ENCODE results near the gene STK16.

STK16 gene

DNA sequence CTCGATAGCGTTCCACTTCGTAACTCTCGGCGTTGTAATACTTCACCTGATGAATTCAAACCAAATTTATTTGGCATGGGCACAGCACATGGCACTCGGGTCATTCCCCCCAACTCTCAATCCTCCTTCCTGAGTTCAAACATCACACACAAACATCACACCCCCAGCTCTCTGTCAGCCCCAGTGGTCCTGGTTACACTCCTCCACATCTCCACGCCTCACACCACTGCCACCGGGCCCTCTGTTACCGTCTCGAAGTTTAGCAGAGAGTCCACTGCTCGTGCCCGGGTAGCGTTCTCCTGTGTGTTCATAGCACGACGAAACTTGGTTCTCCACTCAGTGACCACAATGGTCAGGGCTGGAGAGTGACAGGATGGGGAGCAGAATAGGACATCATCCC lies 31.1 kb upstream of the STK16 start:
- no peak for DNase-seq

DNA sequence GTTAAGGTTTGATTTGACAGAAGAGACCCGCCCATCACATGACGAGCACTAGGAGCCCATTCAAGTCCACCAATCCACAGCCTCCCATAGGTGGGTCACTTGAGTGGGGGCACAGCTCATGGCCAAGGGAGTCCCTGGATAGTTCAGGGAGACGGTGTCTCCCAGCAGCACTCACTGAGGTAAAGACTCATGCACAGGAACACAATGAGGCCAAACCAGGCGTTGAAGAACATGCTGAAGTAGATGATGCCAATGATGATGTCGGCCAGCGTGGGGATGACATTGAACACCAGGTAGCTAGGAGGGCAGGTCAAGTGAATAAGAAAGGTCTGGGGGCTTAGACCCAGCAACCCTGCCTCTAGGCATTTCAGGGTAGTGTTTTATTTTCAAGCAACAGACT lies 30.5 kb upstream of the STK16 start:
- DNase-seq, result no peak

DNA sequence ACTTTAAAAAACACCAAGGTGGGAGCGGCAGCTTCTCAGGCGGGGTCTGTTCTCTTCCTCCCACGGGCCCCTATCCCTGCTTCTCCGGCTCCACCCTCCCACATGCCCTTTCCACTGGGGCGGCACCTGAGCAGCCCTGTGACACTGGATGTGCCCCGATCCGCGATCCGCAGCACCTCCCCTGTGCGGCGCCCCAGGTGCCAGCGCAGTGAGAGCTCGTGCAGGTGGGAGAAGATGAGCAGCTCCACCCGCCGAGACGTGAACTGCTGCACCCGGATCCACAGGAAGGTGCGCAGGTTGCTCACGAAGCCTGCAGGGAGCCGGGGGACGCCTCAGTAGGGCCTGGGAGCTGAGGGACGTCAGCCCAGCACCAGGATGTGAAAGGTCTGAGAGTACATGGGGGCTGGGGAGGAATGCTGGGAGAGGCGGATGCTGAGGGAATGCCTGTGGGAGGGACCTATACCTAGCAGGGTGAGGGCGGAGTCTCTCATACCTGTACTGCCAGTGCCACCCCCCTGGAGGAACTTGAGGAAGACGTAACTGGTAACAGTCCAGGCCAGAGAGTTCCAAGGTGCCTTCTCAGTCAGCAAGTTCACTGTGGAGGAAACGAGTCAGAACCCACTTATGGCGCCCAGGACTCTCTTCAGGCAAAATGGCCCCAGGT lies 29.3 kb upstream of the STK16 start:
- no peak for DNase-seq

DNA sequence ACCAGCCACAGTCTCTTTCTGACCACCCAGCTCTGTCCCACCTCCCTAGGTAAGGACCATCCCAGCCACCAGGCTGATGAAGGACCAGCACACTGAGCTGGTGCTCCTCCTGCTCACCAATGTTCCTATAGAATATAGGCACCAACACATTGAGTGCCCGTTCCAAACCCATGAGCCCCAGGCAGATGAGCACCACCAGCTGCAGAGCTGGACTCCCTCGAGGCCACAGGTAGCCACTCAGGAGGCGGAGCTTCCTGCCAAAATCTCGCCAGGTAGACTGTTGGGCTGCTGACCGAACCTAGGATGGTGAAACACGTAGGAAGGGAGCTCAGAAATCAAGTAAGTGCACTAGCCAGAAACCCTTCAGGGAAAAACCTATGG lies 28.8 kb upstream of the STK16 start:
- DNase-seq, result no peak

DNA sequence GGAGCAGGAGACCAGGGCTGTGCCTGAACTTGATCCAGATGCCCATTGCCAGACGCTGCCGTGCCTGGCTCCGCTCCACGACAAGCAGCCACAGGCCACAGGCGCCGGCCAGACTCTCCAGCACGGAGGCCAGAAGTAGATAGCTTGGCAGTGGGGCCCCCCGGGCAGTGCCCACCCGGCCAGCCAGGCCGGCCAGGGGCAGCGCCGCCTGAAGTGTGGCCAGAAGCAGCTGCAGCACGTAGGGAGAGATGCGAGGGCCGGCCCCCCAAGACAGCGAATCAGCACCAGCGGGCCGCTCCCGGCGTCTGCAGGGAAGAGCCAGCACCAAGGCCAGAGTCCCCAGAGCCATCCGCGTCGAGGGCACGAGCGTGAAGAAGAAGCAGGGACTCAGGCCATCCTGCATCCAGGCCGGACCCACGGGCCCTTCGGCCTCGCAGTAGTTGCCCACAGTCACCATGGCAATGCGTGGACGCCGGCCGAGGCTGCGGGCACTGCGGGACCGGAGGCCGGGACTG lies 27.0 kb upstream of the STK16 start:
- DNase-seq, result peak; percentile 80

DNA sequence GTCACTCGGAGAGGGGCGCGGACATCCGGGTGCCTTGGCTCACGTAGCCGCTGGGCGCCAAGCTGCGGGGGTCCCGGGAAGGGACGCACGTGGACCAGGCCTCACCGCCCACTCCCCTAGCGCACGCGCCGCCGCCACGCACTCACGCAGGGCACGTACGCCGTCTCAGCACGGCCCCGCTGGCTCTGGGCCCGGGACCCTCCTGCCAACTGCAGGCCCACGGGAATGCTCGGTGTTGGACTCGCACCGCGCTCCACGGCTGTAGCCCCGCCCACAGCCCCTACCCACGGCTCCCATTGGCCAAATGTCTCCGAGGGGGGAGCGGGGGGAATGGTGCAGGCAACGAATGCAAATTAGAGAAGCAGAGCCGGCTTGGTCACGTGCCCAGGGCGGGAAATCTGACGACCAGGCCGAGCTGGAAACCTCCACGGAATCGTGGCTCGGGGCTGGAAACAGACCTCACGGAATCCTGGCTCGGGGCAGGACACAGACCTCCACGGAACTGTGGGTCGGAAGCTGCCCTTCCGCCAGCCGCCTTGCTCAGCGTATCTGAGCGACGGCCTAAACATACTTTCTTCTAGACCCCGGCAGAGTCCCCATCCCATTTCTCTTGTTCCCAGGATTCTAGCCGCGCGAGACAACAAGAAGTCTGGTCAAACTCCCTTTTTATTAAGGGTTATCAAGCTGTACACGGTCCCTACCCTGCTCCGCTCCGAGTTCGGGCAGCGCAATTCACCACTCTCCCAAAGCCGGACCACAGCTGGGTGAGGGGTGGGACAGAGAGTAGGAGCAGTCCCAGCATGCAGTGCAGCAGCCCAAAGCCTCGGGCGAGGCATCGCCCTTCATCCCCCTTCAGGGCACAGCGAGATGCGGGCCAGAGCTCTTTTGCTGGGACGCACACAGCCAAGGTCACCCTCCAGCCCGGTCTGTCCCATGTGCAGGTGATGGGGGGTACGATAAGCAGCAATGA lies 26.3 kb upstream of the STK16 start, which contains the start of gene ABCB6:
ABCB6 (minus strand) TSS at position 227 of the 970 bp plus-strand sequence. CDS start 285 bp downstream, outside the sequence.
- peak; percentile 97 for DNase-seq

DNA sequence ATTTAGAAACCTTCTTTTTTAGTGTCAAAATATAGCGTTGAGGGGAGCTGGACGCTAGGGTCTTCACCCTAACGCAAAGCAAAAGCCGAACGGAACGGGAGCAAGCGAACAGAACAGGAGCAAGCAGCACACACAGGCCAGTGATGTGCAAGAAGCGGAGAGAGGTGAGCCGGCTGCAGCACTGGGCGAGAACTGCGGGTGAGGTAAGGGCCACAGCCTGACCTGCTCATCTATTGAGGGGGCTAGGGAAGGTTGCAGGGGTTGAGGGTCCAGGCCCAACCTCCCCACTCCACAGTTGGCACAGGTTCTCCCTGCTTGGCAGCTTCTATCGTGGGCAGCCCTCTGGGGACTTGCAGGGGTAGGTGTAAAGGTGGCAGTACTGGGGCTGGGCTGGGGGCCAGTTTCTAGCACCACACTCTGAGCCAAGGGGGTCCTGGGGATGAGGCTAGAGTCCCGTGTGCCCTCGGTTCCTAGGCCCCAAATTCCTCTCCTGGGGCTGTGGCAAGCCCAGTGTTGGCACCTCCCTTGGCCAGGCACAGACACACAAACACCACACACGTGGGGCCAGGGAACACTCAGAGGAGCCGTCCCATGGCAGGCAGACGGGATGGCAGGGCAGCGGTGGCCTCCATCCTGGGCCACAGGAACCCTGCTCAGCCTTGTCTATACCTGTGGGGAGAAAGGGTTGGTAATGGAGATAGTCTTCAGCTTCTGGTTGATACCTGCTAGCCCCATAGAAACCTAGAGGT lies 25.3 kb upstream of the STK16 start:
- DNase-seq, result no peak

DNA sequence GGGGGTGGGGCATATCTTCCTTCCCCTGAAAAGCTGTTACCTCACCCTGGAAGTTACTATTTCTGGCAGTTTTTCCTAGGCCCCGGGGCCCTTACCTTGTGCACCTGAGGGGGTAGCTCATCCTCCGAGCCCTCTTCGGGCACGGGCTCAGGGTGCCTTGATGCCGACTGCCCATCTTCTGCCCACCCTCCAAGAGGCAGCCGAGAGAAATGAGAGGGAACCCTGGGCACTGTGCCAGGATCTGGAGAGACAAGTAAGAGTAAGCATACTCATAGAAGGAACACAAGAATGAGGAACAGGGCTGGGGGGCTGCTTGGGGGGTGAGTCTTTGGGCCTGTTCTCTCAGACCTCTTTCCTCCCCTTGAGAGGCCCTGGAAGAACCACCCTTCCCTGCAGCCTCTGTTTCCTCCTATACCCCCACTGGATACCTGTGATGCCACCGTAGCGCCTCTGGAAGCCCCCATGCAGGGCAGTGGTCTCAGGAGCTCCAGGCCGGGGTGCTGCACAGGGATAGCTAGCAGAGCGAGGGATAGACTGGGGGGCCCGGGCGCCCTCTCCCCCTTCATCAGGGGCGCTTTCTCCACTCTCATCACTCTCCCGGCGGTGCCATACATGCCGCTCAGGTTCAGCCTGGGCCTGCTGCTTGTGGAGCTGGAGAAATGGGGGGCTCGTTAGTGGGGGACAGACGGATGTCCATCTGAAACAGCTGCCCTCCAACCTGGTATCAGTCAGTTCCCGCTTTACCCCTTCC lies 24.5 kb upstream of the STK16 start:
- DNase-seq, result no peak

DNA sequence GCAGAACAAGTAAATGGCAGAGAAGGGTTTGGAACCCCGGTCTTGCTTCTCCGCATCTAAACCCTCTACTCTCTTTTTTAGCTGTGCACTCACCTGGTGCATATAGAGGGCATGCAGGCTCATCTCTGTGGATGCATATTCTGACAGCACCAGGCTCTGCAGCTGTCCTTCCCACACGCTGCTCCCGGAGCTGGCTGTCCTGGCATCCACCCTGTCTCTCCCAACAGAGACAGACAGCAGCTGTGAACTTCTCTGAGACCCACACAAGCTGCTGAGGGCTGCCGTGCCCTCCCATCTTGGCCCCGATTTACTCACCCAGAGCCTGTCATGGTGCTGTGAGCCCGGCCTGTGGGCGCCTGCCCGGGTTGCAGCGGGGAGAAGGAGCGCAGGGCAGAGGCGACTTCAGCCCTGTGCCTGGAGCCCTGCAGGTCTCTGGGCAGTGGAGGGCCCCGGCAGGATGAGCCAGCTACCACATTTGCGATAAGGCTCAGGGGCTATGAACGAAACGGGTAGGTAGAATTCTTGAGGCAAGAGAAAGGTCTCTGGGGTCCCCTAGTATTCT lies 23.2 kb upstream of the STK16 start:
- no peak for DNase-seq

DNA sequence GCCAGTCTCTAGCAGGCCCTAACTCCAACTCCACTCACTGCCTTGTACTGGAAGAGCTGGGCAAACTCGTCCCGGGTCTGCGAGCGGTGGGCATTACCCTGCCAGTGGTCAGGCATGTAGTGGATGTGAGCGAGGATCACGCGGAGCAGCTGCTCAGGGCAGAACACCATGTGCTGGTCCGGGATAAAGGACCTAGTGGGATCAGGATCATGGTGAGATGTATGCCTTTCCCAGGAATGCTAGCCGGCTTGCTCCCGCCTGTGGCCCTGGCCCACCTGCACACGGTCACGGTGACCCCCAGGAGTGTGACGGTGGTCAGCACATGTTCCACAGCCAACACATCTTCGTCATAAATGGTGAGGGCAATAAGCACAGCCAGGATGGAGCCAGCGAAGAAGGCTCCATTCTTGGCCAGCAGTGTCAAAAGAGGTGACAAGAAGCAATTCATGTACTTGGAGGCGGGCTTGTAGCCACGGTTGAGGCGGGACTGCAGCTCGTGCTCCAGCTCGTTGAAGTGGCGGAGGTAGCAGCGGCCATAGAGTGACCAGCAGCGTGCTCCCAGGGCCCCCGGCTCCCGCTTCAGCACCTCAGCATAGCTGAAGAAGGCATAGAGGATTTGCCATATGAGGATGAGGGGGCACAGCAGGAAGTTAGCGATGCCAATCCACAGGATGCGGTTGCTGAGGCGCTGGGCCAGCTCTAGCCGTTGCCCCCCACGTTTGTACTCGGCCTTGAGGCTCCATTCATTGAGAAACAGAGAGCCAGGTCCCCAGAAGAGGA lies 21.3 kb upstream of the STK16 start:
- DNase-seq, result no peak

DNA sequence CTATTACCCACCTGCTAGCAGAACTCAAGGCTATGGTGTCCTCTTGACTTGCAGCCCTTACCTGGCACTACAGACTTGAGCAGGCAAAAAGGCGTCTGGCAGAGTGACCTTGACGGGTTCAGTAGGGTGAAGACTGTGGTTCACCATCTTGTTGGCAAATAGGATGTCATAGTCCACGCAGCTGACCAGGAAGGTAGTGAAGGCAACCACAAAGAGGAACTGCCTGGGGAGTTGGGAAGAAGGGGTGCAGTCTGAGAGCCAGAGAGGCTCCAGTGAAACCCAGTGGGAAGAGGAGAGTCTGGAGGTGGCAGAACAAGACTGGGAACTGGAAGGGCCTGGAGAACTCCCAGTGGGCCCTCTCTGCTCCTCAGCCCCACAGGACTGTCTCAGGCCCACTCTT lies 19.9 kb upstream of the STK16 start:
- no peak for DNase-seq

DNA sequence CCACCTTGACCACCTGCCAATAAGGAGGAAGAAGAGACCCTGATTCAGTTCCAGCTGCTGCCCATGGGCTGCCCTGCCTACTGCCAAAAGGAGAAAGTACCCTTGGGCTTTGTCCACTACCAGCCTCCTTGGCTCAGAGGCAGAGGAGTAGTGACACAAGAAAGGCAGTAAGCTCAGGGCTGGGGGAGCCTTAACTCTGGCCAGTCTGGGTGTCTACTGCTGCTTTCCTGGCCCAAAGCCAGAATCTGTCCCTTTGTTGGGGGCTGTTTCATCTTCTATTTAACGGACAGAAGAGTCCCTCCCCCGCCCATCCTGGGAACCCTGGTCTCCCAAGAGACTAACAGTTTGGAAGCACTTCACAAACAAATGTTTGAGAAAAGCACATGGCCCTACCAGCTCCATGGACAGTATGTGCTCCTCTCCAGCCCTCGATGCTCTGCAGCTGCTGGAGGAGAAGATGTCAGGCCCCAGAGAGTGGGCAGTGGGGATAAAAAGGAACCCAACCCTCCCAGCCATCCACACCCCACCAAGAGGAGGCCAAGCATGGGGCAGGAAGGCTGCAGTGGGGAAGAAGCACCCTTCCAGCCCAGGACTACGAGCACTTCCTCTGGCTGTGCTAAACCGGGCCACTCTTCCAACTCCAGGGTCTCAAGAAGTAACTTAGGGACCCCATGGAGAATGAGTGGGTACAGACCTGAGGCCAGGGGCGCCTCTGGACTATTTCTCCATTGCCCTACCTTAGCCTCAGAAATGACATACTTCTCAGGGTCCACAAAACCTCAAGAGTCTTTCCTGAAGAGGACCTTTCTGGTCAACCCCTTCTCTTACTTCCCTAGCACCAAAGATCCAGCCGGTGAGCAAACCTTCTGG lies 17.0 kb upstream of the STK16 start:
- no peak for DNase-seq

DNA sequence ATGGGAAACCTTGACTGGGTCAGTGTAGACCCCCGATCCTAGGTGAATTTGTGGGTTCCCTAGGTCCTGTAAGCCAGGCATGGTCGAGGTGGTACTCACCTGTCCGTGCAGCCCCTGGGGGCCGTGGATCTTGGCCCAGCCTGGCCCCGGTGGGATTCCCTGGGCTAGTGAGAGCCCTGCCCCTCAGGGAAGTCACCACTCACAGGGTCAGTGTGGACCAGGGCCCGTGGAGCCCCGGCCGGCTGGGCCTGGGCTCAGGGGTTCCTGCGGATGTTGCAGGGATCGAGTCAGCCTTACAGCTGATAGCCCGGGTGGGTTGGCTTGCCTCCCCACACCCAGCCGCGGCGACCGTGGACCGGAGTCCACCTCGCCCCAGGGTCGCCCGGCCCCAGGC lies 16.4 kb upstream of the STK16 start:
- no peak for DNase-seq

DNA sequence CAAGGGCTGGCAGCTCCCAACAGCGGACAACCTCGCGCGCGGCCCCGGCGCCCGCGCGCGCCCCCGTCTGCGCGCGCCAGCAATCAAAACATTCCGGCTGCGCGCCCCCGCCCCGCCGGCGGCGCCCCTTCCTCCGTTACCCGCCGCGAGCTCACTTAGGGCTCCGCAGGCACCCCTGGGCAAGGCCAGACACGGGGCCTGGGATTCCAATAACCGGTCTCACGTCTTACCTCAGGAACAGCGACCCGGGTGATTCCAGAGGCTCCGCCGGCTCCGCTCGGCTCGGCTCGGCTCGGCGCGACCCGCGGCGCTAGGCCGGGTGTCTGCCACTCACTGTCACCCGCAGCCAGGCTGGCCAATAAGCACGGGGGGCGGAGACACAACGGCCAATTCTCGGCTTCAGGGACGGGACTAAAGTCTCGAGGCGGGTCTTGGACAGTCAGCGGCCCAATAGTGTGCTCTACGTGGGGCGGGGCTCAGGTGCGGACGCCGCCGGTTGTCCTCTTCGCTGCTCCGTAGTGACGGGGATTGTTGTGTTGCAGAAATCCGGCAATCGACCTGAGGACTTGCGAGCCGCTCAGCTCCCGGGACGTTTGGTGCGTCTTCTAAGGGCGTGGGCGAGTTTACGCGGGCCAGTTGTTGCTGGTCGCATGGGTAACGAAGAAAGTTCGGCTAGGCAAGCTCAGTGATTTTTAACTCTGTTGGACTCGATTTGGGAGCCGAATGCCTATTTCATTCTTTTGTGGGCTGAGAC lies 15.8 kb upstream of the STK16 start, which contains the start of the genes ANKZF1 and ATG9A:
ANKZF1 (plus strand) TSS at position 502 of the 754 bp plus-strand sequence. CDS start 452 bp downstream, outside the sequence.
ATG9A (minus strand) TSS at position 332 of the 754 bp plus-strand sequence. CDS start 1,612 bp downstream, outside the sequence.
- DNase-seq, result peak; percentile 99

DNA sequence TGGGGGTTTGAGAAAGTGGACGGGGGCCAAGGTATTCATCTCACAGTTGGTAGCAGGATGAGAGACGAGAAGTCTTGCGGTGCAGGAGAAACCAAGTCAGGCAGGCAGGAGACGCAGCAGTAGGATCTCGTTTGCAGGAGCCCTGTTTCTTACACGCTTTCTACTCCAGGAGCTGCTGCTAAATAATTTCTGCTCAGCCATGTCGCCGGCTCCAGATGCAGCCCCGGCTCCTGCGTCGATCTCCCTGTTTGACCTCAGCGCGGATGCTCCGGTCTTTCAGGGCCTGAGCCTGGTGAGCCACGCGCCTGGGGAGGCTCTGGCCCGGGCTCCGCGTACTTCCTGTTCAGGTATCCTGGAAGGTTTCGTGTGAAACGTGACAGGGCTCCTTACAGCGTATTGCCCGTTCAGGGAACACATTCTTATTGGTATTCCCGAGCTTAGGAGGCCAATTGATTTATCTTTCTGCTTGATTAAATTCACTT lies 15.2 kb upstream of the STK16 start:
- DNase-seq, result peak; percentile 65

DNA sequence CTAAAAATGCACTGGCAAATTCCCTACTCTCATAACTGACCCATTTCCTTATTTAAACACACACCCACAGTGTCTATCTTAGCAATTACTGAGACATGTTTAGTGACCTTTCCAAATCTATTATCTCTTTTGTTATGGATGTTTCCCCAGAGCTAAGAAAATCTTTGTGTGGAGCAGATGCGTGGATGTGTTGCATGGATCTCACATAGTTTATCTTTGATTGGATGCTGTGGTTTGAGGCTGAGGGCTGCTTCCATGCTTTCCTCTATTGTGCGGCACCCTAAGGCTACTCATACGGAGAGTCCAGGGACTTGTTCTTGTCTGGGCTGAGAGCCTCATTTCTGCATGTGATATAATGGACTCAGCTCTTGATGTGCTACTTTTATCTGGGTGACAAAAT lies 10.9 kb upstream of the STK16 start:
- DNase-seq, result no peak

DNA sequence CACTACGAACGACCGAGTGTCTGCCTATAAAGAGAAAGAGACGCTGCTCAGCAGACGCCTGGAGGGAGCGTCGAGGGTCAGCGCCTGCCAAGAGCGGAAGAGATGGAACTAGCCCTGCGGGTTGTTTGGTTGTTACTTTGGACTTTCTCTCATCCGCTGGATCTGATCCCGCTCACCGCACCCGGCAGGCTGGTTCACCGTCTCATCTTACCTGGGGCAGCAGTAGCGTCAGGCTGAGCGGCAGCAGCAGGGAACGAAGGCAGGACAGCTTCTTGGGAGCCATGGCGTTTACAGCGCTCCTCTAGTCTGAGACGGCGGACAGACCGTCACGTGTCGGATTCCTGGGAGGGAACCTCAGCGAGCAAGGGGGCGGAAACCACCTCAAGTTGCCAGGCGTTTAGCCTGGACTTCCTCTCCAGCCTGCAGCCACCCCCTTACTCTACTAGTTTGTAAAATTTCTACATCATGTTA lies 2.0 kb upstream of the STK16 start:
- no peak for DNase-seq

DNA sequence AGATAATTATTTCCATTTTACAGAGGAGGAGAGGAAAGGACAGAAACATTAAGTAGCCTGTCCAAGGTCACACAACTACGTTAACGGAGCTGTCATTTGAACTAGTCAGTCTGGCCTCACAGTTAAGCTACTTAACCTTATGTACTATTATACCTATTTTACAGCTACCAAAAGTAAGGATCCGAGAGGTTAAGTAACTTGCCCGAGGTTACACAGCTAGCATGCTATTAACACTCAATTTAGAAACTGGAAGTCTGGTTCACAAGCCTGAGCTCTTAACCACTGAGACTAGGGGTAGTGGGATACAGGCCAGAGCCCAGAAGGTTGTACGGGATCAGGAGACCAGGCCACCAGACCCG lies 511 bp upstream of the STK16 start:
- DNase-seq, result no peak

DNA sequence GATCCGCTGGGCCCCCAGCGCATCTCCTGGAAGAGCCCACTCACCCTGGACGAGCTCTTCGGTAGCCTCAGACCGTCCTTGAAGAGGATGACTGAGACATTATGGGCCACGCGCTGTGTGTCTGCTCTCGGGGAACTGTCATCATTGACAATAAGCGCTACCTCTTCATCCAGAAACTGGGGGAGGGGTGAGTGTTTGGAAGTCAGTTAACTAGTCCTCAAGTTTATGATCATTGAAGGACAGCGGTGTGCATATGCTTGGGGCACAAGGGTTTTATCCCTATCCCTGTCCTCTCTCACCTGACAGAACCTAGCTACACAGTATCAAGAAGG lies 586 bp downstream of the STK16 start:
- no peak for DNase-seq

Measured in fibroblast of skin of scalp (primary cell).